GM21786 (cell line): ENCODE measurements around the gene CIDEA.
A peak's percentile ranks its signal among the peaks of the same experiment; 100 is the strongest.

Source experiments
- ATAC-seq: cut with Tn5 transposase; IDR thresholded peaks from one replicate; pipeline ENCODE4 v1.9.1; 2021; ENCODE audit not compliant: unreplicated experiment

Gene CIDEA

GRCh38 chr18:12296457-12296856 lies 42.3 kb downstream of the CIDEA start:
- ATAC-seq, result no peak

GRCh38 chr18:12299862-12300261 lies 45.7 kb downstream of the CIDEA start:
- ATAC-seq, result no peak

GRCh38 chr18:12301263-12302005 lies 47.3 kb downstream of the CIDEA start:
- ATAC-seq, result no peak

GRCh38 chr18:12302391-12303147 lies 48.4 kb downstream of the CIDEA start:
- no peak for ATAC-seq

- no peak for ATAC-seq
These were observed 50.4 kb downstream of the CIDEA start for GRCh38 chr18:12304351-12305210.

- no peak for ATAC-seq
These were observed 51.0 kb downstream of the CIDEA start for GRCh38 chr18:12305211-12305610.

GRCh38 chr18:12305930-12306629 lies 51.9 kb downstream of the CIDEA start:
- no peak for ATAC-seq

- no peak for ATAC-seq
These were observed 52.9 kb downstream of the CIDEA start for GRCh38 chr18:12306752-12307700.

- ATAC-seq, result peak; percentile 61
These were observed 53.7 kb downstream of the CIDEA start, which contains the start of gene TUBB6 for GRCh38 chr18:12307701-12308385. Gene TUBB6 (plus strand): TSS chr18:12308241. CDS start chr18:12308293, 52 bp downstream.

- peak; percentile 52 for ATAC-seq
These were observed 54.4 kb downstream of the CIDEA start for GRCh38 chr18:12308386-12309100.

- no peak for ATAC-seq
These were observed 55.6 kb downstream of the CIDEA start for GRCh38 chr18:12309683-12310198.

GRCh38 chr18:12310762-12311161 lies 56.6 kb downstream of the CIDEA start:
- ATAC-seq, result no peak

GRCh38 chr18:12312976-12313375 lies 58.8 kb downstream of the CIDEA start:
- ATAC-seq, result no peak

- no peak for ATAC-seq
These were observed 59.5 kb downstream of the CIDEA start for GRCh38 chr18:12313530-12314245.

GRCh38 chr18:12314591-12315305 lies 60.6 kb downstream of the CIDEA start:
- ATAC-seq, result peak; percentile 48

- no peak for ATAC-seq
These were observed 61.3 kb downstream of the CIDEA start for GRCh38 chr18:12315490-12315889.

- no peak for ATAC-seq
These were observed 61.8 kb downstream of the CIDEA start for GRCh38 chr18:12315911-12316310.
